HG03342 (cell line): ENCODE data around the gene NYNRIN.
"Not testable (repeated sequence)": the region's sequence is repeated elsewhere in the genome, so short reads cannot be mapped to it uniquely, and the experiment has no call there.

ENCODE experiments used
- ATAC-seq: cut with Tn5 transposase; IDR thresholded peaks from one replicate; pipeline ENCODE4 v1.9.1; 2021; ENCODE audit warnings: mild to moderate bottlenecking, moderate library complexity; ENCODE audit not compliant: unreplicated experiment

NYNRIN gene

GRCh38 chr14:24442240-24443052 is 43.6 kb downstream of the NYNRIN start, which contains the start of gene SDR39U1:
TSS of gene SDR39U1 (minus strand) at chr14:24442776. CDS start at chr14:24442769, 7 bp downstream.
- peak; percentile 90 for ATAC-seq

- ATAC-seq, result no peak
Measured at GRCh38 chr14:24443053-24443665, 44.4 kb downstream of the NYNRIN start.

- ATAC-seq, result not testable (repeated sequence)
Measured at GRCh38 chr14:24450828-24451227, 52.0 kb downstream of the NYNRIN start.

- ATAC-seq, result no peak
Measured at GRCh38 chr14:24456980-24457379, 58.2 kb downstream of the NYNRIN start.

GRCh38 chr14:24458736-24459135 is 59.9 kb downstream of the NYNRIN start:
- no peak for ATAC-seq

- ATAC-seq, result no peak
Measured at GRCh38 chr14:24459331-24459730, 60.5 kb downstream of the NYNRIN start.

- ATAC-seq, result no peak
Measured at GRCh38 chr14:24461336-24461735, 62.5 kb downstream of the NYNRIN start.

- no peak for ATAC-seq
Measured at GRCh38 chr14:24463017-24463883, 64.4 kb downstream of the NYNRIN start.

- no peak for ATAC-seq
Measured at GRCh38 chr14:24463884-24464785, 65.3 kb downstream of the NYNRIN start.

- ATAC-seq, result no peak
Measured at GRCh38 chr14:24465368-24465767, 66.6 kb downstream of the NYNRIN start.

GRCh38 chr14:24465805-24466204 is 67.0 kb downstream of the NYNRIN start:
- ATAC-seq, result no peak
